ENCODE results near the gene HERC6. TPM values are rescaled to one million over a fixed set of nuclear protein-coding genes. Genes with fewer than 3 reads are reported as not detected.

The HERC6 gene
- total and polyA plus RNA-seq, 2 experiments from 2014 or later = 7.7 to 11.5 TPM

- Histone ChIP-seq H3K36me3 (no peaks in the 10 kb centered on the region), H3K27ac (no peak overlapping the region), H3K4me3 (no peak overlapping the region), H3K9me3 (ENCODE audit: low read depth) (no peaks in the 10 kb centered on the region), H3K4me1 (ENCODE audit: low read depth) (no peaks in the 10 kb centered on the region), H3K27me3 (no peaks in the 10 kb centered on the region)
- TF ChIP-seq, protein P1, sequence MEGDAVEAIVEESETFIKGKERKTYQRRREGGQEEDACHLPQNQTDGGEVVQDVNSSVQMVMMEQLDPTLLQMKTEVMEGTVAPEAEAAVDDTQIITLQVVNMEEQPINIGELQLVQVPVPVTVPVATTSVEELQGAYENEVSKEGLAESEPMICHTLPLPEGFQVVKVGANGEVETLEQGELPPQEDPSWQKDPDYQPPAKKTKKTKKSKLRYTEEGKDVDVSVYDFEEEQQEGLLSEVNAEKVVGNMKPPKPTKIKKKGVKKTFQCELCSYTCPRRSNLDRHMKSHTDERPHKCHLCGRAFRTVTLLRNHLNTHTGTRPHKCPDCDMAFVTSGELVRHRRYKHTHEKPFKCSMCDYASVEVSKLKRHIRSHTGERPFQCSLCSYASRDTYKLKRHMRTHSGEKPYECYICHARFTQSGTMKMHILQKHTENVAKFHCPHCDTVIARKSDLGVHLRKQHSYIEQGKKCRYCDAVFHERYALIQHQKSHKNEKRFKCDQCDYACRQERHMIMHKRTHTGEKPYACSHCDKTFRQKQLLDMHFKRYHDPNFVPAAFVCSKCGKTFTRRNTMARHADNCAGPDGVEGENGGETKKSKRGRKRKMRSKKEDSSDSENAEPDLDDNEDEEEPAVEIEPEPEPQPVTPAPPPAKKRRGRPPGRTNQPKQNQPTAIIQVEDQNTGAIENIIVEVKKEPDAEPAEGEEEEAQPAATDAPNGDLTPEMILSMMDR (IDR thresholded peaks at IDR 0.05; ENCODE audit: low read depth, low read length) = no peak
- no peak for DNase-seq (ENCODE audit: low read depth in 1 of 2, low spot score in 1 of 2)
Observed at GRCh38 chr4:88396681-88397080, 18.0 kb downstream of the HERC6 start.

DNA sequence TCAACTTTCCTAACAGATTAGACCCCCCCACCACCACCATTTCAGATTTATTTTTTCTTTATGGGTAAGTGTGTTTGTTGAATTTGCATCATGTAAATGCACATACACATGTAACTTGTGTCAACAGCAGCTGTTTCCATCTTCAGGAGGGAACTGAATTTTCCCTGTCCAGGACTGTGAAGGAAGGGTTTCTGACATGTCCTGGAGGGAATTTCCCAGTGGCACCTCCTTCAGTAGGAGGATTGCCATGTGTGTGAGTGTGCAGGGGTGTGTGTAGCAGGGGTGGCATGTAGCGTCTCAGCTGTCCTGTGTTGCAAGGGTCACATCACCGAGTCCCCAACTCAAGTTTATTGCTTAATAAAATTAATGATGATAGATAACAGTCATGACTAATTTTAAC, 19.7 kb downstream of the HERC6 start:
- Histone ChIP-seq H3K4me1 (ENCODE audit: low read depth) (no peaks in the 10 kb centered on the region), H3K36me3 (no peaks in the 10 kb centered on the region), H3K4me3 (no peak overlapping the region), H3K27me3 (no peaks in the 10 kb centered on the region), H3K9me3 (ENCODE audit: low read depth) (no peaks in the 10 kb centered on the region), H3K27ac (no peak overlapping the region)
- TF ChIP-seq, protein P1 (IDR thresholded peaks at IDR 0.05; ENCODE audit: low read depth, low read length) = no peak
- DNase-seq (ENCODE audit: low read depth in 1 of 2, low spot score in 1 of 2) = no peak

DNA sequence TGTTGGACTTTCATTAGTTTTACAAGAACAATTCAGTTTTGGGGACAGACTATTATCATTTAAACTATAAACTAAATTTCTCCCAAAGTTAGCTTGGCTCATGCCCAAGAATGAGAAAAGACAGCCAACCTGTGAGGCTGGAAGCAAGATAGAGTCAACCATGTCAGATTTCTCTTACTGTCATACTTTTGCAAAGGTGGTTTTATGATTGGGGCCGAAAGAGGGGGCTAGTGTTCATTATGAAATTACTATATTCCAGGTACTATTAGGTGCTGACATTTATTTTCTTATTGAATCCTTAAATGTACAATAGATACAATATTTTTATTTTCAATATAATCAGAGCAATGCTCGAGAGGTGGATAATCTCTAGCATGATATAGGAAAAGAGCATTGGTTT, 30.6 kb downstream of the HERC6 start:
- H3K4me1 ChIP-seq (ENCODE audit: low read depth) = no peaks in the 10 kb centered on the region
- no peak overlapping the region for H3K4me3 ChIP-seq

DNA sequence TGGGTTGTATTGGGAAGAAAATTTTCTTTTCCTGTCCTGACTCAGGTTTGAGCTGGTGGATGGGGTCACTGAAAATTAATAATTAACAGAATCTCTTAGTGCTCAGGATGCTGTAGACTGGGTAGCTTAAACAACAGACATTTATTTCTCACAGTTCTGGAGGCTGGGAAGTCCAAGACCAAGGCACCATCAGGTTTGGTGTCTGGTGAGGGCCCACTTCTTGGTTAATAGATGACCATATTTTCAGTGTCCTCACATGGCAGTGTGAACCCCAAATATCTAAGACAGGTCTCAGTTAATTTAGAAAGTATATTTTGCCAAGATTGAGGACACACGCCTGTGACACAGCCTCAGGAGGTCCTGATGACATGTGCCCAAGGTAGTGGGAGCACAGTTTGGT, 31.1 kb downstream of the HERC6 start:
- Histone ChIP-seq H3K36me3 (no peaks in the 10 kb centered on the region), H3K27me3 (no peaks in the 10 kb centered on the region), H3K4me1 (ENCODE audit: low read depth) (no peaks in the 10 kb centered on the region), H3K4me3 (no peak overlapping the region), H3K9me3 (ENCODE audit: low read depth) (no peaks in the 10 kb centered on the region), H3K27ac (no peak overlapping the region)
- TF ChIP-seq, protein P1 (IDR thresholded peaks at IDR 0.05; ENCODE audit: low read depth, low read length) = no peak
- DNase-seq (ENCODE audit: low read depth in 1 of 2, low spot score in 1 of 2) = no peak

More for the DNA sequence above, 30.6 kb downstream of the HERC6 start:
- H3K36me3 ChIP-seq = no peaks in the 10 kb centered on the region
- H3K27ac ChIP-seq = no peak overlapping the region
- H3K27me3 ChIP-seq = no peaks in the 10 kb centered on the region
- no peak for DNase-seq (ENCODE audit: low read depth in 1 of 2, low spot score in 1 of 2)
- H3K9me3 ChIP-seq (ENCODE audit: low read depth) = no peaks in the 10 kb centered on the region
- TF ChIP-seq, protein P1 (IDR thresholded peaks at IDR 0.05; ENCODE audit: low read depth, low read length) = no peak

GRCh38 chr4:88411491-88412096, 32.9 kb downstream of the HERC6 start:
- TF ChIP-seq, protein P1 (IDR thresholded peaks at IDR 0.05; ENCODE audit: low read depth, low read length) = no peak
- no peak for DNase-seq (ENCODE audit: low read depth in 1 of 2, low spot score in 1 of 2)
- no peaks in the 10 kb centered on the region for H3K9me3 ChIP-seq (ENCODE audit: low read depth)

More at GRCh38 chr4:88411491-88412096, 32.9 kb downstream of the HERC6 start:
- Histone ChIP-seq H3K36me3 (no peaks in the 10 kb centered on the region), H3K4me1 (ENCODE audit: low read depth) (no peaks in the 10 kb centered on the region), H3K27me3 (no peaks in the 10 kb centered on the region), H3K4me3 (no peak overlapping the region), H3K27ac (no peak overlapping the region)

Data from cardiac muscle cell (in vitro differentiated cells and primary cell).